ENCODE results near the gene MDK. TPM values are rescaled to one million over a fixed set of nuclear protein-coding genes. Genes with fewer than 3 reads are reported as not detected.

MDK gene
- total RNA-seq, 4 donors from 2014 or later = 5.0 to 25.0 (median 14.1) TPM

- TF ChIP-seq, protein P1, sequence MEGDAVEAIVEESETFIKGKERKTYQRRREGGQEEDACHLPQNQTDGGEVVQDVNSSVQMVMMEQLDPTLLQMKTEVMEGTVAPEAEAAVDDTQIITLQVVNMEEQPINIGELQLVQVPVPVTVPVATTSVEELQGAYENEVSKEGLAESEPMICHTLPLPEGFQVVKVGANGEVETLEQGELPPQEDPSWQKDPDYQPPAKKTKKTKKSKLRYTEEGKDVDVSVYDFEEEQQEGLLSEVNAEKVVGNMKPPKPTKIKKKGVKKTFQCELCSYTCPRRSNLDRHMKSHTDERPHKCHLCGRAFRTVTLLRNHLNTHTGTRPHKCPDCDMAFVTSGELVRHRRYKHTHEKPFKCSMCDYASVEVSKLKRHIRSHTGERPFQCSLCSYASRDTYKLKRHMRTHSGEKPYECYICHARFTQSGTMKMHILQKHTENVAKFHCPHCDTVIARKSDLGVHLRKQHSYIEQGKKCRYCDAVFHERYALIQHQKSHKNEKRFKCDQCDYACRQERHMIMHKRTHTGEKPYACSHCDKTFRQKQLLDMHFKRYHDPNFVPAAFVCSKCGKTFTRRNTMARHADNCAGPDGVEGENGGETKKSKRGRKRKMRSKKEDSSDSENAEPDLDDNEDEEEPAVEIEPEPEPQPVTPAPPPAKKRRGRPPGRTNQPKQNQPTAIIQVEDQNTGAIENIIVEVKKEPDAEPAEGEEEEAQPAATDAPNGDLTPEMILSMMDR (IDR thresholded peaks at IDR 0.05) = no peak
- TF ChIP-seq POLR2A (IDR thresholded peaks at IDR 0.05) (no peak), EP300 (IDR thresholded peaks at IDR 0.05) (no peak)
- WGBS, 2 donors (ENCODE audit: low coverage in 1 of 2) = 94 to 100% methylated on average over 1 to 3 of the region's 3 CpGs
- H3K36me3 ChIP-seq = no peaks in the 10 kb centered on the region
- no peak overlapping the region for H3K4me3 ChIP-seq
- no peak for ATAC-seq
- H3K9me3 ChIP-seq = no peaks in the 10 kb centered on the region
- no peak overlapping the region for H3K27ac ChIP-seq
- H3K4me1 ChIP-seq = peaks cover 0 to 36% (median 15%) of the 10 kb centered on the region in 3 donors
- H3K27me3 ChIP-seq = no peaks in the 10 kb centered on the region
Observed at GRCh38 chr11:46341454-46341853, 40.0 kb upstream of the MDK start.

- Histone ChIP-seq H3K36me3 (no peaks in the 10 kb centered on the region), H3K4me1 (peaks cover 0 to 42% (median 19%) of the 10 kb centered on the region in 3 donors), H3K4me3 (no peak overlapping the region), H3K27ac (peak overlapping the region in 2 of 4 donors; percentile 23 to 32), H3K27me3 (no peaks in the 10 kb centered on the region), H3K9me3 (no peaks in the 10 kb centered on the region)
- TF ChIP-seq, protein P1 (IDR thresholded peaks at IDR 0.05) = no peak
- TF ChIP-seq POLR2A (IDR thresholded peaks at IDR 0.05) = no peak
- TF ChIP-seq POLR2AphosphoS5 (IDR thresholded peaks at IDR 0.05) = no peak
- no peak for TF ChIP-seq EP300 (IDR thresholded peaks at IDR 0.05)
- ATAC-seq = no peak
- WGBS, 2 donors (ENCODE audit: low coverage in 1 of 2) = 41 to 73% methylated on average over 2 of the region's 5 CpGs
Observed at GRCh38 chr11:46342239-46342638, 39.2 kb upstream of the MDK start.

GRCh38 chr11:46343520-46343919 is 37.9 kb upstream of the MDK start:
- ATAC-seq = no peak
- Histone ChIP-seq H3K4me3 (no peak overlapping the region), H3K4me1 (peaks cover 0 to 43% (median 22%) of the 10 kb centered on the region in 3 donors), H3K36me3 (no peaks in the 10 kb centered on the region), H3K27me3 (no peaks in the 10 kb centered on the region), H3K27ac (no peak overlapping the region), H3K9me3 (no peaks in the 10 kb centered on the region)
- TF ChIP-seq EP300 (IDR thresholded peaks at IDR 0.05) (no peak), POLR2AphosphoS5 (IDR thresholded peaks at IDR 0.05) (no peak), POLR2A (IDR thresholded peaks at IDR 0.05) (no peak)
- TF ChIP-seq, protein P1 (IDR thresholded peaks at IDR 0.05) = no peak
- 81 to 88% methylated on average over 1 to 3 of the region's 3 CpGs for WGBS, 2 donors (ENCODE audit: low coverage in 1 of 2)

DNA sequence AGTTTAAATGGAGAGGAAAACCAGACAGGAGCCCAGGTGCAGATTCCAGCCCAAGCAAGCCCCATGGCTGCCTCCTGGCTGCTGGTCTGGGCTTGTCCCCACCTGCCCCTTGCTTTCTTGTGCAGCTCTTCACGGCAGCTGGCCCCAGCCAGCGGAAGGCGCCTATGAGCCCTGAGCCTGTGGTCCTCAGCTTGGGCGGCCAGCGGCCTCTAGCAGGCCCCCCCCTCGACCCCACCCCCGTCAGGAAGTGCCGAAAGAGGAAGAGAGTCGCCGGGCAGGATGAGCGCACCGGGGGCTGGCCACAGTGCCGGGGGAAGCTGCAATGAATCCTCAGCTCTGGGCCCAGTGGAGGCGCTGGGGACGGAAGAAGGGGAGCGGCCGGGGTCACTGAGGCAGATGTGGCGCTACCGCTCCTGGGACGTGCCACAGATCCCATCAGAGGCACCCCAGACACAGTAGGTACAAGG is 36.3 kb upstream of the MDK start:
- WGBS, 2 donors (ENCODE audit: low coverage in 1 of 2) = 67% methylated on average over 15 of the region's 20 CpGs; no CpG with 5 or more reads in 1 of the 2 donors
- Histone ChIP-seq H3K9me3 (no peaks in the 10 kb centered on the region), H3K27me3 (no peaks in the 10 kb centered on the region), H3K27ac (peak overlapping the region in 3 of 4 donors; percentile 16 to 68 (median 55)), H3K36me3 (no peaks in the 10 kb centered on the region), H3K4me1 (peaks cover 0 to 43% (median 16%) of the 10 kb centered on the region in 3 donors), H3K4me3 (peak overlapping the region in 1 of 2 donors; percentile 85)
- TF ChIP-seq POLR2A (IDR thresholded peaks at IDR 0.05) (peak in 1 of 2 donors; percentile 15), POLR2AphosphoS5 (IDR thresholded peaks at IDR 0.05) (no peak), EP300 (IDR thresholded peaks at IDR 0.05) (no peak)
- TF ChIP-seq, protein P1 (IDR thresholded peaks at IDR 0.05) = peak in 1 of 4 experiments; percentile 13
- ATAC-seq = no peak

- TF ChIP-seq, protein P1 (IDR thresholded peaks at IDR 0.05) = no peak
- TF ChIP-seq POLR2AphosphoS5 (IDR thresholded peaks at IDR 0.05) = no peak
- TF ChIP-seq POLR2A (IDR thresholded peaks at IDR 0.05) = no peak
- TF ChIP-seq EP300 (IDR thresholded peaks at IDR 0.05) = no peak
- peak overlapping the region in 1 of 2 donors; percentile 85 for H3K4me3 ChIP-seq
- H3K27me3 ChIP-seq = no peaks in the 10 kb centered on the region
- 61 to 92% methylated on average over 4 to 5 of the region's 10 CpGs for whole genome bisulfite sequencing, 2 donors (ENCODE audit: low coverage in 1 of 2)
- H3K27ac ChIP-seq = peak overlapping the region in 3 of 4 donors; percentile 16 to 68 (median 55)
- no peaks in the 10 kb centered on the region for H3K36me3 ChIP-seq
- no peaks in the 10 kb centered on the region for H3K9me3 ChIP-seq
- ATAC-seq = no peak
- H3K4me1 ChIP-seq = peaks cover 0 to 49% (median 16%) of the 10 kb centered on the region in 3 donors
Observed at GRCh38 chr11:46345881-46346484, 35.5 kb upstream of the MDK start.

All from gastroesophageal sphincter (tissue), 4 donors.